ENCODE results near the gene LCMT1. TPM values are rescaled to one million over a fixed set of nuclear protein-coding genes. Genes with fewer than 3 reads are reported as not detected.

Gene LCMT1
- total and polyA plus RNA-seq, 9 of the 15 experiments (the other 6 are each of a cell fraction or from before 2014, with no cell fraction given) = 20.0 to 42.8 (median 32.3) TPM

- TF ChIP-seq NR2C1 (IDR thresholded peaks at IDR 0.05) = no peak
- TF ChIP-seq NR2C1 (tag; IDR thresholded peaks at IDR 0.05) = no peak
- TF ChIP-seq, protein P1, sequence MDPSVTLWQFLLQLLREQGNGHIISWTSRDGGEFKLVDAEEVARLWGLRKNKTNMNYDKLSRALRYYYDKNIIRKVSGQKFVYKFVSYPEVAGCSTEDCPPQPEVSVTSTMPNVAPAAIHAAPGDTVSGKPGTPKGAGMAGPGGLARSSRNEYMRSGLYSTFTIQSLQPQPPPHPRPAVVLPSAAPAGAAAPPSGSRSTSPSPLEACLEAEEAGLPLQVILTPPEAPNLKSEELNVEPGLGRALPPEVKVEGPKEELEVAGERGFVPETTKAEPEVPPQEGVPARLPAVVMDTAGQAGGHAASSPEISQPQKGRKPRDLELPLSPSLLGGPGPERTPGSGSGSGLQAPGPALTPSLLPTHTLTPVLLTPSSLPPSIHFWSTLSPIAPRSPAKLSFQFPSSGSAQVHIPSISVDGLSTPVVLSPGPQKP (CRISPR knock-in tag; IDR thresholded peaks at IDR 0.05) = no peak
- no peak for TF ChIP-seq MEF2D (tag; conservative IDR thresholded peaks at IDR 0.05; ENCODE audit: low read depth)
- TF ChIP-seq HSF4 (CRISPR knock-in tag; IDR thresholded peaks at IDR 0.05; ENCODE audit: borderline replicate concordance) = no peak
Observed at GRCh38 chr16:25151996-25152395, 40.5 kb downstream of the LCMT1 start (continued).

DNA sequence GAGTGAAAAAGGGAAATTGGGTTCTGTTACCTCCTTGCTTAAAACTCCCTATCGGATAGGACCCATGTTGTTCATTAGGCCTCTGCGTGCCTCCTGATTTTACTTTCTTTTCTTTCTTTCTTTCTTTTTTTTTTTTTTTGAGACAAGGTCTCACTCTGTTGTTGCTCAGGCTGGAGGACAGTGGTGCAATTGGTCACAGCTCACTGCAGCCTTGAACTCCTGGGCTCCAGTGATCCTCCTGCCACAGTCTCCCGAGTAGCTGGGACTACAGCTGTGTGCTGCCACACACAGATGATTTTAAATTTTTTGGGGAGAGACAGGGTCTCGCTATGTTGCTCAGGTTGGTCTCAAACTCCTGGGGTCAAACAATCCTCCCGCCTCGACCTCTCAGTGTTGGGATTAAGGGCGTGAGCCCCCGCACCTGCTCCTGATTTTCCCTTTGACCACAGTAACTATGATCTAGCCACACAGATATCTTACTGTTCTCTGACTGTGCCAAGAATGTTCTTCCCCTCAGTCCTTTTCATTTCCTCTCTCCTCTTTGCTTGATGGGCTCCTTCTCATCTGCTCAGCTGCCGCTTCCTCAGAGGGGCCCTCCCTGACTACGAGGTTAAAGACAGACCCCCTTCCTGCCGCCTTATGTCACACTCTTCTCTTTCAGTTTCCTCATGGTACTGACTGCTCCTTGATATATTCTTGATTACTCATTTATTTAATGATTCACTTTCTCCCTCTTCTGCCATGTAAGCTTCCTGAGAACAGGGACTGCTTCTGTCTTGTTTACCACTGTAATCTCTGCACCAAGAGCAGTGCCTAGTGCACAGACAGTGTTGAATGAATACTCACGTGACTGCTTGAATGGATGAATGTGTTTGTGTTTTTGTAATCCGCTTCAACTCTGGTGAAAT lies 44.3 kb downstream of the LCMT1 start:
- Histone ChIP-seq H3K4me2 (ENCODE audit: insufficient read depth, low read length) (no peak overlapping the region), H3K4me3 (no peak overlapping the region), H3K27me3 (ENCODE audit: control insufficient read depth in 2 of 2, insufficient read depth in 2 of 2, low read length in 2 of 2) (no peaks in the 10 kb centered on the region), H3K9ac (ENCODE audit: insufficient read depth in 1 of 2, low read depth in 2 of 2, low read length in 2 of 2) (no peak overlapping the region), H3K4me1 (replicated peaks in 1 of 2; ENCODE audit: control insufficient read depth in 2 of 2, insufficient read depth in 2 of 2, low read length in 2 of 2) (no peaks in the 10 kb centered on the region), H3K9me1 (ENCODE audit: control insufficient read depth, insufficient read depth, low read length) (no peaks in the 10 kb centered on the region), H3K9me3 (replicated peaks; ENCODE audit: control insufficient read depth, insufficient read depth, low read depth, low read length) (no peaks in the 10 kb centered on the region; the same call in 1 of the 2 replicates), H2AFZ (ENCODE audit: low read depth, low read length) (no peak overlapping the region), H3K79me2 (ENCODE audit: control insufficient read depth, insufficient read depth, low read length) (no peaks in the 10 kb centered on the region), H4K20me1 (replicated peaks; ENCODE audit: control insufficient read depth, insufficient read depth, low read length) (no peaks in the 10 kb centered on the region), H3K27ac (ENCODE audit: extremely low read depth, low read depth, low read length) (no peak overlapping the region), H3K36me3 (ENCODE audit: control insufficient read depth, insufficient read depth, low read length) (peaks cover 20% of the 10 kb centered on the region)
- ChIA-PET POLR2A (no interaction called here), CTCF (ENCODE audit: low intra/inter-chr PET ratio) (no interaction called here)
- intact Hi-C loops (cut with micrococcal nuclease) = no loop called here
- no peak for FAIRE-seq
- in situ Hi-C loops (cut with MboI) = no loop called here
- TF ChIP-seq NRF1 (conservative IDR thresholded peaks at IDR 0.05 in 1 of 2, IDR thresholded peaks at IDR 0.05 in 1 of 2) (no peak), SNIP1 (IDR thresholded peaks at IDR 0.05; ENCODE audit: low read depth) (no peak), ZBTB8A (IDR thresholded peaks at IDR 0.05; ENCODE audit: partially characterized antibody) (no peak), EP400 (IDR thresholded peaks at IDR 0.05) (no peak), ZNF165 (CRISPR knock-in tag; IDR thresholded peaks at IDR 0.05; ENCODE audit: borderline replicate concordance) (no peak), FOXM1 (IDR thresholded peaks at IDR 0.05; ENCODE audit: low read depth) (no peak), FOXM1 (CRISPR knock-in tag; IDR thresholded peaks at IDR 0.05; ENCODE audit: low read depth) (no peak), SAFB2 (IDR thresholded peaks at IDR 0.05; ENCODE audit: borderline replicate concordance, low read depth, low read length, severe bottlenecking) (no peak), FOXJ2 (tag; IDR thresholded peaks at IDR 0.05) (no peak), GATA2 (CRISPR knock-in tag; IDR thresholded peaks at IDR 0.05) (no peak)
- TF ChIP-seq, protein P2, sequence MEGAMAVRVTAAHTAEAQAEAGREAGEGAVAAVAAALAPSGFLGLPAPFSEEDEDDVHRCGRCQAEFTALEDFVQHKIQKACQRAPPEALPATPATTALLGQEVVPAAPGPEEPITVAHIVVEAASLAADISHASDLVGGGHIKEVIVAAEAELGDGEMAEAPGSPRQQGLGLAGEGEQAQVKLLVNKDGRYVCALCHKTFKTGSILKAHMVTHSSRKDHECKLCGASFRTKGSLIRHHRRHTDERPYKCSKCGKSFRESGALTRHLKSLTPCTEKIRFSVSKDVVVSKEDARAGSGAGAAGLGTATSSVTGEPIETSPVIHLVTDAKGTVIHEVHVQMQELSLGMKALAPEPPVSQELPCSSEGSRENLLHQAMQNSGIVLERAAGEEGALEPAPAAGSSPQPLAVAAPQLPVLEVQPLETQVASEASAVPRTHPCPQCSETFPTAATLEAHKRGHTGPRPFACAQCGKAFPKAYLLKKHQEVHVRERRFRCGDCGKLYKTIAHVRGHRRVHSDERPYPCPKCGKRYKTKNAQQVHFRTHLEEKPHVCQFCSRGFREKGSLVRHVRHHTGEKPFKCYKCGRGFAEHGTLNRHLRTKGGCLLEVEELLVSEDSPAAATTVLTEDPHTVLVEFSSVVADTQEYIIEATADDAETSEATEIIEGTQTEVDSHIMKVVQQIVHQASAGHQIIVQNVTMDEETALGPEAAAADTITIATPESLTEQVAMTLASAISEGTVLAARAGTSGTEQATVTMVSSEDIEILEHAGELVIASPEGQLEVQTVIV (CRISPR knock-in tag; IDR thresholded peaks at IDR 0.05; ENCODE audit: borderline replicate concordance) = no peak
- 74% methylated on average over 10 of the region's 13 CpGs for WGBS (ENCODE audit: insufficient coverage, low coverage, missing lambda C conversion rate)
- DNase-seq (ENCODE audit: extremely low read depth in 1 of 4, low spot score in 3 of 4) = no peak
- BruUV-seq (replicated peaks) = no TSS peak
- no peak for ATAC-seq

All from K562 (cell line).